ENCODE measurements around the gene LGMN. TPM values are rescaled to one million over a fixed set of nuclear protein-coding genes. Genes with fewer than 3 reads are reported as not detected.

The LGMN gene
- total RNA-seq, 4 donors from 2014 or later: 96.7 to 243 (median 130) TPM

- TF ChIP-seq, protein P1, sequence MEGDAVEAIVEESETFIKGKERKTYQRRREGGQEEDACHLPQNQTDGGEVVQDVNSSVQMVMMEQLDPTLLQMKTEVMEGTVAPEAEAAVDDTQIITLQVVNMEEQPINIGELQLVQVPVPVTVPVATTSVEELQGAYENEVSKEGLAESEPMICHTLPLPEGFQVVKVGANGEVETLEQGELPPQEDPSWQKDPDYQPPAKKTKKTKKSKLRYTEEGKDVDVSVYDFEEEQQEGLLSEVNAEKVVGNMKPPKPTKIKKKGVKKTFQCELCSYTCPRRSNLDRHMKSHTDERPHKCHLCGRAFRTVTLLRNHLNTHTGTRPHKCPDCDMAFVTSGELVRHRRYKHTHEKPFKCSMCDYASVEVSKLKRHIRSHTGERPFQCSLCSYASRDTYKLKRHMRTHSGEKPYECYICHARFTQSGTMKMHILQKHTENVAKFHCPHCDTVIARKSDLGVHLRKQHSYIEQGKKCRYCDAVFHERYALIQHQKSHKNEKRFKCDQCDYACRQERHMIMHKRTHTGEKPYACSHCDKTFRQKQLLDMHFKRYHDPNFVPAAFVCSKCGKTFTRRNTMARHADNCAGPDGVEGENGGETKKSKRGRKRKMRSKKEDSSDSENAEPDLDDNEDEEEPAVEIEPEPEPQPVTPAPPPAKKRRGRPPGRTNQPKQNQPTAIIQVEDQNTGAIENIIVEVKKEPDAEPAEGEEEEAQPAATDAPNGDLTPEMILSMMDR (IDR thresholded peaks at IDR 0.05; ENCODE audit: low read depth): no peak
Observed at GRCh38 chr14:92728759-92729364, 19.6 kb downstream of the LGMN start.

DNA sequence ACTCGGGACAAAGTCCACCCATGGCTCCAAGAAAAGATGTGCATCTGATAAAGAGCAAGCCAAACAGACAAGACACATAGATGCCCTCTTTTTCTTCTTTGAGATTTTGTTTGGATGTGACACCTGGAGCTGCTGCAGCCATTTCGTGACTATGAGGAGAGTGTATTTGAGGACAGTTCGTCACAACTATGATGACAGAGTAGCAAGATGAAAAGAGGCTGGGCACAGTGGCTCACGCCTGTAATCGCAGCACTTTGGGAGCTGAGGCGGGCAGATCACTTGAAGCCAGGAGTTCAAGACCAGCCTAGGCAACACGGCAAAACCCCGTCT, 21.5 kb downstream of the LGMN start:
- TF ChIP-seq, protein P1 (IDR thresholded peaks at IDR 0.05; ENCODE audit: low read depth): no peak

DNA sequence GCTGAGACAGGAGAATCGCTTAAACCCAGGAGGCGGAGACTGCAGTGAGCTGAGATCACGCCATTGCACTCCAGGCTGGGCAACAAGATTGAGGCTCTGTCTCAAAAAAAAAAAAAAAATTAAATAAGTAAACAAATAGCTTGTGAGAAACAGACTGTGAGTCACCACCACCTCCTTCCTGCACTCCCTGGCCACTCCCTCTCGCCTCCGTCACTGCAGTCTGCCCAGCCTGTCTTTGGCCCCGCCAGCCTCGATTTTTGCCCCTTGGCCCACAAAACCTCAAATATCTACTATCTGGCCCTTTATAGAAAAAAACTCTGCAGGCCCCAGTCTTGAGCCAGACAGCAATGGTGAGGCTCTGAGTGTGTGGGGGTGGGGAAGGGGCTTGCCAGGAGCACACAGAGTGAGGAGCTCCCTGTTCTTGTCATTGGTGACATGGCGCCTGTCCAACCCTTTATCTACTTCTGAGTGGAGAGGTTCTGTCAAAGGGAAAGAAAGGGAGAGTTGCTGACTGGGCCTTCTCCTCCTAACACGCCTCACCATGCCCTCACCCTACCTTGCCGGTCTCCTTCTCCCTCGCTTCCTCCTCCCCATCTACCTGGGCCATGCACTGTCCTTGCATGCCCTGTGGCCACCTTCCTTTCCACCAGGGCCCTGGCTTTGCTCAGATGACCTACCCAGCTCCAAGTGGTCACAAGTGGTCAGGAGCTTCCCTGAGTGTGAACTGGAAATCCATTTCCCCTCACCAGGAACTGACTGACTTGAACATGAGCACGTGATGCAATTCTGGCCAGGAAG, 22.1 kb downstream of the LGMN start:
- TF ChIP-seq, protein P1 (IDR thresholded peaks at IDR 0.05; ENCODE audit: low read depth): no peak

DNA sequence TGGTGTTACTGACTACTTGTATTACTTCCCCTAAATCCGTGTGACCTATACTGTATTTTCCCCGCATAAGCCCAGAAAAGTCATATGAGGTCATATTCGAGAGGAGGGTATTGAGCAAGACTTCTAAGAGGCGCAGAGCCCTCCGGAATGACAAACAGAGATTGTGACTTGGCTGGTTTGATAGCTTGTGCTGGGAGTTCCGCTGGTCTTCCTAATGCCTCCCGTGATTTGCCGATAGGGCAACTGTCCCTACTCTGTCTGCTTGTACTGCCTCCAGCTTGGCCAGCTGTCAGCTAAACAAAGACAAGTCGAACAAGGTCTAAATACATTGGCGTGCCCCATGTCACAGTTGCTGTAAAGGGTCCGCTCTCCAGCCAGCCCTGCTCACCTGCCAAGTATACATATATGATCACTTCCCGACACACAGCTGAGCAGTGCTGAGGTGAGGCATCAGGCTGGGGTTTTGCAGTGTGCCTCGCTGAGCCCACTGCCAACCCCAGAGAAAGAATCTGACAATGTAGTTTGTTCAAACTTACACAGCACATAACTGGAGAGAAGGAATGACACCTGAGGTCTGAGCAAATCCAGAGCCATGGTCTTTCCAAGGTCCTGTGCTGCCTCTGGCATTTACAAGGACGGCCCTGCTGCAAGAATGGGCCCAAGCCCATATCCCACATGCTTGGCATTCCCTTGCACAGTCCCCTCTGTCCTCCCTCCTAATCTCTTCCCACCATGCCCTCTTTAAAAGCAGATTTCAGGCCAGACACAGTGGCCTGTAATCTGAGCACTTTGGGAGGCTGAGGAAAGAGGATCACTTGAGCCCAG, 23.7 kb downstream of the LGMN start:
- TF ChIP-seq, protein P1 (IDR thresholded peaks at IDR 0.05; ENCODE audit: low read depth): no peak

- TF ChIP-seq, protein P1 (IDR thresholded peaks at IDR 0.05; ENCODE audit: low read depth): no peak
Observed at GRCh38 chr14:92719890-92720323, 28.5 kb downstream of the LGMN start.

- TF ChIP-seq, protein P1 (IDR thresholded peaks at IDR 0.05; ENCODE audit: low read depth): no peak
Observed at GRCh38 chr14:92719421-92719820, 29.0 kb downstream of the LGMN start.

DNA sequence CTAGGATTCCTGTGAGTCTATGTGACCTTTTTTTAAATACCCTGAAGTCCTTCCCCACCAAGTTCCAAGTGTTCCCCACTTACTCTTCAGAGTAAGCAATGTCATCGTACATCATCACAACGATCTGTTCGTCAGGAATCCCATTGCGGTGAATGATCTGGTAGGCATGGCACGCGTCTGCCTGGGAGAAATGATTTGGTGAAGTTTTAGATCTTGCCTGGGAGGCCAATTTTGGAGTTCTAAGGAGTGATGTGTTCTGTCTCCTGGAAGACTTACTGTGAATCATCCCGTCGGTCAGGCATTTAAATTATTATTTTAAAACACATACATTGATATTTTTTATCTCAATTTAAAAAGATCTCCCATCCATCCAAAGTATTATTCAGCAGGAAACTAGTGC, 29.8 kb downstream of the LGMN start:
- TF ChIP-seq, protein P1 (IDR thresholded peaks at IDR 0.05; ENCODE audit: low read depth): no peak
